B cell (primary cell): Measurements from ENCODE around the gene SKIC8. TPM values are rescaled to one million over a fixed set of nuclear protein-coding genes. Genes with fewer than 3 reads are reported as not detected.

Experiments
- ATAC-seq: fragments of 200-7000 bp; cut with Tn5 transposase; one replicate; pipeline ENCODE4 v1.10.0; 2021; ENCODE audit warnings: low read depth, mild to moderate bottlenecking, moderate number of reproducible peaks, moderate library complexity
- CTCF ChIA-PET: fragments of 350-600 bp; sonication (Branson Sonifier 250); formaldehyde crosslinking; loops from one replicate; lab custom pipeline; 2021; ENCODE audit warnings: antibody characterized with exemption, inconsistent platforms; lab: Charles Lee
- POLR2A ChIA-PET: fragments of 350-600 bp; sonication (Branson Sonifier 250); formaldehyde crosslinking; loops from one replicate; lab custom pipeline; 2021; ENCODE audit warnings: antibody characterized with exemption; lab: Charles Lee
- DNase-seq: peaks from one replicate; pipeline ENCODE4 v3.0.0; 2013
- H2AFZ ChIP-seq: 2 replicates; pipeline ENCODE4 v1.6.1; 2012; ENCODE audit warnings: mild to moderate bottlenecking, low read depth, low read length; ENCODE audit not compliant: insufficient read depth, poor library complexity, severe bottlenecking
- H3K27ac ChIP-seq, 2 donors: 1 replicate in 1 of 2; 2 replicates in 1 of 2; pipeline ENCODE4 v1.5.1; 2012 to 2013; ENCODE audit warnings: low read length in 2 of 2, mild to moderate bottlenecking in 2 of 2, moderate library complexity in 1 of 2
- H3K27me3 ChIP-seq, 4 experiments: fragments of 200-600 bp in 1 of 4; sonication (generic) in 1 of 4; replicated peaks in 1 of 4; 1 replicate in 2 of 4; 2 replicates in 2 of 4; pipeline versions ENCODE4 v1.6.1 to v1.7.0; 2013 to 2016; ENCODE audit warnings: low read length in 3 of 4, mild to moderate bottlenecking in 2 of 4, mixed read lengths in 1 of 4, moderate library complexity in 1 of 4; ENCODE audit not compliant: insufficient read depth in 4 of 4, control insufficient read depth in 3 of 4; ENCODE audit errors: control extremely low read depth in 1 of 4
- H3K36me3 ChIP-seq, 2 experiments: replicated peaks in 1 of 2; 1 replicate in 1 of 2; 2 replicates in 1 of 2; pipeline versions ENCODE4 v1.6.1 to v1.7.1; 2013; ENCODE audit warnings: low read length in 1 of 2; ENCODE audit not compliant: insufficient read depth in 2 of 2, control insufficient read depth in 1 of 2; ENCODE audit errors: control extremely low read depth in 1 of 2, extremely low read depth in 1 of 2
- H3K4me1 ChIP-seq, 2 donors: fragments of 200-600 bp in 1 of 2; sonication (generic) in 1 of 2; 1 replicate in 1 of 2; 2 replicates in 1 of 2; pipeline versions ENCODE4 v1.5.1 to v1.6.1; 2013 to 2017; ENCODE audit warnings: low read length in 2 of 2; ENCODE audit not compliant: control insufficient read depth in 2 of 2, insufficient read depth in 2 of 2
- H3K4me2 ChIP-seq: replicated peaks from 2 replicates; pipeline ENCODE3; 2012; ENCODE audit warnings: mild to moderate bottlenecking, low read depth, low read length; ENCODE audit not compliant: poor library complexity, severe bottlenecking
- H3K4me3 ChIP-seq, 5 experiments: fragments of 200-600 bp in 1 of 5; sonication (generic) in 1 of 5; 1 replicate in 3 of 5; 2 replicates in 2 of 5; pipeline versions ENCODE4 v1.5.1 to v1.7.0; 2011 to 2016; ENCODE audit warnings: low read length in 4 of 5, mild to moderate bottlenecking in 4 of 5, low read depth in 2 of 5, control low read depth in 1 of 5, moderate library complexity in 1 of 5; ENCODE audit not compliant: insufficient read depth in 1 of 5; ENCODE audit errors: control extremely low read depth in 1 of 5, extremely low read depth in 1 of 5
- H3K79me2 ChIP-seq: fragments of 200-600 bp; sonication (generic); one replicate; pipeline ENCODE4 v1.6.0; 2016; ENCODE audit warnings: low read length; ENCODE audit not compliant: control insufficient read depth, insufficient read depth
- H3K9ac ChIP-seq: fragments of 200-600 bp; sonication (generic); 2 replicates; pipeline ENCODE4 v1.6.1; 2017; ENCODE audit warnings: mild to moderate bottlenecking, low read length, moderate library complexity
- H3K9me3 ChIP-seq, 3 donors: one replicate each; pipeline versions ENCODE4 v1.6.1 to v1.7.1; 2013; ENCODE audit warnings: low read length in 2 of 3; ENCODE audit not compliant: control insufficient read depth in 2 of 3, insufficient read depth in 1 of 3; ENCODE audit errors: control extremely low read depth in 1 of 3
- H4K20me1 ChIP-seq: 2 replicates; pipeline ENCODE4 v1.6.0; 2012; ENCODE audit warnings: mild to moderate bottlenecking, low read length; ENCODE audit not compliant: insufficient read depth, control insufficient read depth, poor library complexity, severe bottlenecking
- H3K27ac Mint-ChIP-seq: one replicate; pipeline ENCODE4 v1.8.0; 2021; ENCODE audit warnings: mixed read lengths
- H3K27me3 Mint-ChIP-seq: one replicate; pipeline ENCODE4 v1.8.0; 2021; ENCODE audit warnings: mixed read lengths
- H3K4me1 Mint-ChIP-seq: one replicate; pipeline ENCODE4 v1.8.0; 2021; ENCODE audit warnings: mixed read lengths
- H3K4me3 Mint-ChIP-seq: one replicate; pipeline ENCODE4 v1.8.0; 2021; ENCODE audit warnings: mixed read lengths
- H3K9me3 Mint-ChIP-seq: one replicate; pipeline ENCODE4 v1.8.0; 2022; ENCODE audit warnings: mixed read lengths; ENCODE audit not compliant: insufficient read depth
- EZH2 ChIP-seq: IDR thresholded peaks from 2 replicates; pipeline ENCODE4 v1.6.1; 2012; ENCODE audit warnings: borderline replicate concordance, low read depth, mild to moderate bottlenecking, moderate library complexity, low read length; ENCODE audit not compliant: insufficient read depth, poor library complexity, severe bottlenecking
- WGBS: methylation state at CpG from one replicate; pipeline ENCODE4 v1.1.5; 2013; ENCODE audit warnings: missing lambda C conversion rate; ENCODE audit not compliant: insufficient coverage; 5-methylcytosine and 5-hydroxymethylcytosine counted together
- intact Hi-C: fragments of 100-400 bp; cut with micrococcal nuclease; formaldehyde crosslinking; loops from one replicate; pipeline ENCODE4 v1.10.0; 2022
- polyA plus RNA-seq: library from polyadenylated mRNA; depleted of rRNA; stranded (reverse); fragments of >200 nt; gene quantifications from 2 replicates; pipeline ENCODE4 v1.2.3, GENCODE V29; 2012
- total RNA-seq, 2 donors: library from RNA; stranded (reverse); fragments of 120-200 nt in 1 of 2; gene quantifications; 1 replicate in 1 of 2; 2 replicates in 1 of 2; pipeline versions ENCODE4 v1.2.3 to v1.2.4, GENCODE V29; 2013 to 2022
- TF ChIP-seq, protein P1 (sequence below): fragments of 200-600 bp; IDR thresholded peaks from one replicate; pipeline ENCODE4 v1.8.0; 2022; ENCODE audit warnings: antibody characterized with exemption, mild to moderate bottlenecking

Gene SKIC8
- total and polyA plus RNA-seq, 2 donors (not counting 1 experiment from before 2014, with no cell fraction given), result 31.9 to 40.2 TPM

DNA sequence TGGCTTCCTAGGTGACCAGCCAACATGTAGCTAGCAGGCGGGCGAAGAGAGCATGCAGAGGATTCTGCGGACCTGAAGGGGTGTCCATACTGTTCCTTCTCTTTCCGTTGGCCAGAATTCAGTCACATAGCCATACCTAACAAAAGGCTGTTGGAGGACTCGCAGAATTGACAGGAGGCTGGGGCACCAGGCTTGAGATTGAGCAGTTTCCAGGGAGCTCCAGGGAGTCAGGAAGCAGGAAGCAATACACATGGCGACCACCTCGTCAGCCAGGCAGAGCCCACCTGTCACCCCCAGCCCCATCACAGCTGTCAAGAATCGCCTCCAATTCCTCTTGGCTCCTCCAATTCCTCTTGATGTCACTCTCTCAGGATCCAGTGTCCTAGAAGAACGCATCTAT, 48.3 kb downstream of the SKIC8 start:
- Histone ChIP-seq H3K27me3 (no peaks in the 10 kb centered on the region), H3K79me2 (no peaks in the 10 kb centered on the region), H2AFZ (no peak overlapping the region), H3K9me3 (no peaks in the 10 kb centered on the region), H3K27ac (no peak overlapping the region), H4K20me1 (no peaks in the 10 kb centered on the region), H3K4me3 (no peak overlapping the region), H3K4me2 (no peak overlapping the region), H3K9ac (no peak overlapping the region), H3K4me1 (no peaks in the 10 kb centered on the region), H3K36me3 (no peaks in the 10 kb centered on the region)
- ChIA-PET POLR2A (no interaction called here), CTCF (interaction anchor here (0.6 to 0.7 kb wide), 2 partner anchors 11 to 12 kb away, joined by 3 to 4 read pairs; no protein-coding TSS in a partner anchor)
- intact Hi-C loops, result no loop called here
- TF ChIP-seq EZH2, result no peak
- TF ChIP-seq, protein P1, sequence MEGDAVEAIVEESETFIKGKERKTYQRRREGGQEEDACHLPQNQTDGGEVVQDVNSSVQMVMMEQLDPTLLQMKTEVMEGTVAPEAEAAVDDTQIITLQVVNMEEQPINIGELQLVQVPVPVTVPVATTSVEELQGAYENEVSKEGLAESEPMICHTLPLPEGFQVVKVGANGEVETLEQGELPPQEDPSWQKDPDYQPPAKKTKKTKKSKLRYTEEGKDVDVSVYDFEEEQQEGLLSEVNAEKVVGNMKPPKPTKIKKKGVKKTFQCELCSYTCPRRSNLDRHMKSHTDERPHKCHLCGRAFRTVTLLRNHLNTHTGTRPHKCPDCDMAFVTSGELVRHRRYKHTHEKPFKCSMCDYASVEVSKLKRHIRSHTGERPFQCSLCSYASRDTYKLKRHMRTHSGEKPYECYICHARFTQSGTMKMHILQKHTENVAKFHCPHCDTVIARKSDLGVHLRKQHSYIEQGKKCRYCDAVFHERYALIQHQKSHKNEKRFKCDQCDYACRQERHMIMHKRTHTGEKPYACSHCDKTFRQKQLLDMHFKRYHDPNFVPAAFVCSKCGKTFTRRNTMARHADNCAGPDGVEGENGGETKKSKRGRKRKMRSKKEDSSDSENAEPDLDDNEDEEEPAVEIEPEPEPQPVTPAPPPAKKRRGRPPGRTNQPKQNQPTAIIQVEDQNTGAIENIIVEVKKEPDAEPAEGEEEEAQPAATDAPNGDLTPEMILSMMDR, result no peak
- Mint-ChIP-seq H3K9me3 (no peaks in the 10 kb centered on the region), H3K4me1 (no peaks in the 10 kb centered on the region), H3K27ac (no peak overlapping the region), H3K27me3 (peaks cover 8% of the 10 kb centered on the region), H3K4me3 (no peak overlapping the region)
- no peak for ATAC-seq
- WGBS, result 79% methylated on average over 7 of the region's 9 CpGs
- no peak for DNase-seq

DNA sequence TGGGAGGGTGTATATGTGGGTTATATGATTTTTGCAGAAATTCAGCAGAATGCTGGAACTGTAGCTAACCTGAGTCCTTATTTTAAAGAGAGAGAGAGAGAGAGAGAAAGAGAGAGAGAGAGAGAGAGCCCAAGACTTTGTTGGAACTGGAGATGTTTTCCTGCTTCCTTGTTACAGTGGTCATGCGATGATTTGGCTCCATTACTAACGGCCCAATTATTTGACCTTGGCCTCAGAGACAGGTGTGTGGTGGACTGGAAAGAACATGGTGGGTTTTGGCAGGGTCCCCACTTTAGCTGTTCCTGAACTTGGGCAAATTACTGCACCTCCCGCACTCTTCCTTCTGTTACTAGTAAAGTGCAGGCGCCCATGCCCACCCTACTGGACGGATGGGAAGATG, 50.3 kb downstream of the SKIC8 start:
- POLR2A ChIA-PET, result no interaction called here
- Histone ChIP-seq H2AFZ (no peak overlapping the region), H3K79me2 (no peaks in the 10 kb centered on the region), H3K27ac (no peak overlapping the region), H3K9ac (no peak overlapping the region), H3K4me1 (no peaks in the 10 kb centered on the region), H3K27me3 (no peaks in the 10 kb centered on the region), H4K20me1 (no peaks in the 10 kb centered on the region), H3K4me3 (no peak overlapping the region), H3K9me3 (no peaks in the 10 kb centered on the region), H3K36me3 (no peaks in the 10 kb centered on the region), H3K4me2 (no peak overlapping the region)
- H3K4me3 Mint-ChIP-seq, result no peak overlapping the region
- WGBS, result no CpG with 5 or more reads among the region's 5 CpGs
- no peak for DNase-seq
- TF ChIP-seq EZH2, result no peak
- TF ChIP-seq, protein P1, result no peak
- no peaks in the 10 kb centered on the region for H3K4me1 Mint-ChIP-seq
- peaks cover 14% of the 10 kb centered on the region for H3K27me3 Mint-ChIP-seq
- CTCF ChIA-PET, result interaction anchor here (0.8 to 1.4 kb wide), 2 partner anchors 9 to 291 kb away, joined by 3 to 4 read pairs; no protein-coding TSS in a partner anchor
- no peak for ATAC-seq
- intact Hi-C loops, result no loop called here
- no peak overlapping the region for H3K27ac Mint-ChIP-seq
- H3K9me3 Mint-ChIP-seq, result no peaks in the 10 kb centered on the region
